Activated T-helper 2 cell treated with anti-CD3 and anti-CD28 coated beads, Interferon-gamma antibody, Interleukin-2, Interleukin-4, amounts not matched to agents 10 μg/mL and 5 μg/mL and 100 μg/mL, durations not matched to agents 14 hours and 24 hours and 36 hours (primary cell): Measurements from ENCODE around the gene KRTAP10-4. TPM values are rescaled to one million over a fixed set of nuclear protein-coding genes. Genes with fewer than 3 reads are reported as not detected.
"Not testable (repeated sequence)": the region's sequence is repeated elsewhere in the genome, so short reads cannot be mapped to it uniquely, and the experiment has no call there.

ENCODE experiments used
- DNase-seq: peaks from one replicate; pipeline ENCODE4 v3.0.0; 2021; ENCODE audit warnings: low spot score
- H3K27ac Mint-ChIP-seq: one replicate; pipeline ENCODE4 v1.8.0; 2021; ENCODE audit warnings: mixed read lengths
- H3K27me3 Mint-ChIP-seq: one replicate; pipeline ENCODE4 v1.8.0; 2021; ENCODE audit warnings: low read depth, mixed read lengths
- H3K36me3 Mint-ChIP-seq: one replicate; pipeline ENCODE4 v1.8.0; 2021; ENCODE audit warnings: low read depth, mixed read lengths
- H3K4me1 Mint-ChIP-seq: one replicate; pipeline ENCODE4 v1.8.0; 2021; ENCODE audit warnings: low read depth, mixed read lengths
- H3K4me3 Mint-ChIP-seq: one replicate; pipeline ENCODE4 v1.8.0; 2021; ENCODE audit warnings: low read depth, mild to moderate bottlenecking, moderate library complexity, mixed read lengths
- H3K9me3 Mint-ChIP-seq: one replicate; pipeline ENCODE4 v1.8.0; 2021; ENCODE audit warnings: mixed read lengths
- intact Hi-C: fragments of 100-400 bp; cut with micrococcal nuclease; formaldehyde crosslinking; loops from one replicate; pipeline ENCODE4 v1.15.1; 2023
- total RNA-seq: library from RNA; stranded (reverse); gene quantifications from 2 replicates; pipeline ENCODE4 v1.2.3, GENCODE V29; 2022

Gene KRTAP10-4
- total RNA-seq, 1 donor from 2014 or later = not detected

DNA sequence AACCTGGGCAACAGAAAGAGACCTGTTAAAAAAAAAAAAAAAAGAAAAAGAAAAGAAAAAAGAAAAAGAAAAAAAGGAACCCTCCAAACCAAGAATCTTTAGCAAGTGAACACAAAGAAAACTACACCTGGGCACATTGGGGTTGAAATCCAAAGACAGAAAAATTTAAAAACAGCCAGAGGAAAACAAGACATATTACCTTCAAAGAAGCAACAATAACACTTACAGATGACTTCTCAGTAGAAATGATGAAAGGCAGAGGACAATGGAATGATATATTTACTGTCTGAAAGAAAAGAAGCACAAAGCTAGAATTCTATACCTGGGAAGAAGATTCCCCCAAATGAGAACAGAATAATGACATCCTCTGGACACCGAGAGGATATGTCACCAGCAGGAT, 30.8 kb upstream of the KRTAP10-4 start:
- H3K36me3 Mint-ChIP-seq = peaks cover 17% of the 10 kb centered on the region
- peaks cover 19% of the 10 kb centered on the region for H3K9me3 Mint-ChIP-seq
- DNase-seq = no peak
- peaks cover 7% of the 10 kb centered on the region for H3K4me1 Mint-ChIP-seq
- H3K27ac Mint-ChIP-seq = no peak overlapping the region
- intact Hi-C loops = no loop called here
- H3K27me3 Mint-ChIP-seq = peaks cover 2% of the 10 kb centered on the region
- H3K4me3 Mint-ChIP-seq = no peak overlapping the region

DNA sequence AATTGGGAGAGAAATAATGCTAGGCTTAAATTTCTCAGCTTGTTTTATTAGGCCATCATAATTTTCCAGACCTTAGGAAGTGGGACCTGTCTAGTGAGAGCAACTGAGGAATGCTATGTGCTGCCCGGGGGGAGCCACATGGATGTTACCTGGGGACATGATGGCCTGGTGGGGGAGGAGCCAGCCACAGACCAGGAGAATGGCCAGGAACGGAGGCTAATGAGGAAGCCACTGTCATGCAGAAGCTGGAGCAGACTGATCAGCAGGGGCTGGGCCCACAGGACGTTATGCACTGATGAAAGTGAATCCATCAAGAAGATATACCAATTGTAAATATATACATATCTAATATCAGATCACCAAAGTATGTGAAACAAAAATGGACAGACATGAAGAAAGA, 29.0 kb upstream of the KRTAP10-4 start:
- H3K4me1 Mint-ChIP-seq = peaks cover 10% of the 10 kb centered on the region
- H3K36me3 Mint-ChIP-seq = peaks cover 20% of the 10 kb centered on the region
- no peak overlapping the region for H3K4me3 Mint-ChIP-seq
- H3K27ac Mint-ChIP-seq = no peak overlapping the region
- H3K27me3 Mint-ChIP-seq = peaks cover 2% of the 10 kb centered on the region
- peaks cover 26% of the 10 kb centered on the region for H3K9me3 Mint-ChIP-seq
- intact Hi-C loops = no loop called here
- DNase-seq = no peak

DNA sequence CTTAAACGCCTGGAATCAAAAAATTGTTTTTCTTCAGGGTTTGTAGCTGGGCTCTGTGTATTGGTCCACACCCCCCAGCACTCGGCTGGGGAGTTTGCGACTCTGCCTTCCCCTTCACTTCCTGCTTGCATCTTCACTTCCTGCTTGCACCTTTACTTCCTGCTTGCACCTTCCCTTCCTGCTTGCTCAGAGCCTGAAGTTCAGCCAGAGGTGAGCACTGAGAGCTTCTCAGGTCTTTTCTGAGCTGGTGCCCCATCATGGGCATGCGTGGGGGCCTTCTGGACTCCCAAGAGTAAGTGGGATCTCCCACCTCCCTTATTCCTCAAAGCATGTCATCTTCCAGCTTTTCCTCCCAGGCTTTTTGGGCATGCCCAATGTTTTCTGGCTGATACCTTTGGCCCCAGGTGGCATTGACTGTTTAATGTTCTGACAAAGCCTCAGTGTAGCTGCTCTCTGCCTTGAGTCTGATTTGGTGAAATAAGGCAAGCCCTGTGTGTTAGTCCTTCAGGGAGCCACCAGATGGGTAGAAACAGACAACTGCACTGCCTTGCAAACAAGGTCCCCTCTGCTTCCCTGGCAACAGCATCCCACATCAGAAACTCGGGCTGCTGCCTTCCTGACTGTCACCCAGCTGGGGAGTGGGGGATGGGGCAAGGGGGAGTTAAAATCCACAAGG, 25.7 kb upstream of the KRTAP10-4 start:
- DNase-seq = no peak
- intact Hi-C loops = no loop called here
- Mint-ChIP-seq H3K27ac (no peak overlapping the region), H3K4me3 (no peak overlapping the region), H3K9me3 (peaks cover 26% of the 10 kb centered on the region), H3K4me1 (peaks cover 10% of the 10 kb centered on the region), H3K36me3 (peaks cover 20% of the 10 kb centered on the region), H3K27me3 (peaks cover 2% of the 10 kb centered on the region)

DNA sequence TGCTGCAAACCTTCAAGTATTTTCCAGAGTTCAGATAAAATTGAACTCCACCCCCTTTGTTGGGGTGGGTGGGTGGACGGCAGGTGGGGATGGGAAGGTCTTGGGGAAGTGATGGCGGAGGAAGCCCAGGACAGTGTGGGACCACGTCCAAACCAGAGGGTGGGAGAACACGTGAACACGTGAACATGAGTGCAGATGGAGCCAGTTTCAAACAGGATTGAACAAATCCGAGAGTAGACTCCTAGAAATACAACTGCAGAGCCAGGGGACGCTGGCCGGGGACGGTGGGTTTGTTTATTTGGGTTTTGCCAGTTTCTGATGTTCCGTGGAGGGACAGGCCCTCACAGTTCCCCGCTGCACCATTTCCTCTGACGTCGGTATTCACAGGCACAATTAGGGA, 25.1 kb upstream of the KRTAP10-4 start:
- no peak for DNase-seq
- Mint-ChIP-seq H3K27me3 (peaks cover 5% of the 10 kb centered on the region), H3K4me1 (peaks cover 10% of the 10 kb centered on the region), H3K9me3 (peaks cover 26% of the 10 kb centered on the region), H3K36me3 (peaks cover 20% of the 10 kb centered on the region), H3K27ac (no peak overlapping the region), H3K4me3 (no peak overlapping the region)
- intact Hi-C loops = no loop called here

DNA sequence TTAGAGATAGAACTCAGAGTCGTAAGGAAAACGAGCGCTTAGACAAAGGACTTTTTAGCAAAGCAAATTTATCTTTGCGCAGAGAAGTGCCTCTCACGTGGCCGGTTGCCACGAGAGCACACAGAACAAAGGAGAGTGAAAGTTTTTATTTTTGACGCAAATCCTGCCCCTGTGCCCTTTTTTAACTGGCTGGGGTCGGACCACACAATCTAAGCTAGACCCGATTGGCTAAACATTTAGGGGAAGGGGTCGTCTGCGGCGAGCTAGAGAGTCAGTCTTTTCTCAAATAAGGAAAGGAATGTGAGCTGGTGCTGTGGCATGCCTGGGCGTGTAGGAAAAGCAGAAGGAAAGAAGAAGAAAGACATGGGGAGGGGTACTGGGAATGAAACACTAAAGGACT, 24.6 kb upstream of the KRTAP10-4 start:
- peaks cover 10% of the 10 kb centered on the region for H3K4me1 Mint-ChIP-seq
- H3K4me3 Mint-ChIP-seq = no peak overlapping the region
- peaks cover 5% of the 10 kb centered on the region for H3K27me3 Mint-ChIP-seq
- intact Hi-C loops = no loop called here
- H3K9me3 Mint-ChIP-seq = peaks cover 26% of the 10 kb centered on the region
- no peak overlapping the region for H3K27ac Mint-ChIP-seq
- no peak for DNase-seq
- H3K36me3 Mint-ChIP-seq = peaks cover 20% of the 10 kb centered on the region

DNA sequence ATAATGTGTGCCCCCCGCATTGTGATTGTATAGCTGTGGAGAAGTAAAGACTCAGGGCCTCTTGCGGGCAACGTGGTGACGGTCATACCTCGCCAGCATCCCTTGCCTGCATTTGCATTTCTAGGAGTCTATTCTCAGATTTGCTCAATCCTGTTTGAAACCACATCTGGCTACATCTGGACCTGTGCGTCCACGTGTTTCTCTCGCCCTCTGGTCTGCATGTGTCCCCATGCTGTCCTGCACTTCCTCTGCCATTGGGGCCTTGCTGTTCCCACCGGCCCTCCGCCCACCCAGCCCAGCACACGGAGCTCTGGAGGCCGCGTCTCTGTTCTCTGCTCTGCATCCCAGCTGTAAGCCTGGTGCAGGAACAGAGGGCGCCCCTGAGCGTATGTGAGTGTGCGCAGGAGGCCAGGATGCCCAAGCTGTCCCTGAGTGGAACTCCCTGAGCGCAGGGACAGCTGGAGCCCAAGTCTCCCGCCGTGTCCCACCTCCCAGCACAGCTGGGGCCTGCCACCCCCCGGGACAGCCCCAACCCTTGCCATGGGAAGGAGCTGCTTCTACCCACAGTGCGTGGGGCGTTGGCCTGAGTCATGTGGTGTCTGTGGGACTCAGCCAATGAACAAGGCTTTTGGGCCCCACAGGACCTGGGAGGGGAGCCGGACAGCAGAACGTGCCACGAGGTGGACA, 23.9 kb upstream of the KRTAP10-4 start:
- Mint-ChIP-seq H3K27ac (no peak overlapping the region), H3K27me3 (peaks cover 5% of the 10 kb centered on the region), H3K36me3 (peaks cover 20% of the 10 kb centered on the region), H3K4me3 (no peak overlapping the region), H3K9me3 (peaks cover 26% of the 10 kb centered on the region), H3K4me1 (peaks cover 10% of the 10 kb centered on the region)
- intact Hi-C loops = no loop called here
- no peak for DNase-seq

DNA sequence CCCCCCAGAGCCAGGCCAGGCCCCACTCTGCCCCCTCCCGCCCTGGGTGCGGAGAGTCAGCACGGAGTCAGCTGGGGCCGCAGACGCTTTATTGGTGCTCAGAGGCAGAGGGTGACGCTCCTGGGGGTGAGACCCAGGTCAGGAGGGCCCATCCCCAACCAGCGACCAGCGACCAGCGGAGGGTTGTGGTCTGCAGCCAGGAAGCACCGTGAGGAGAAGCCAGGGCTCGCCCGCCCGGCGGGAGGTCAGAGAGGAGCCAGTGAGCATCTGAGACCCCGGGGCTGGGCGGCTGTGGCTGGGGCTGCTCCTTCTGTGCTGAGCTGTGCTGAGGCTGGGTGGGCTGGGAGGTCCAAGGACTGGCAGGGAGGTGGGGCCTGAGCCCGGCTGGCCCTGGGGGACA, 23.2 kb upstream of the KRTAP10-4 start:
- Mint-ChIP-seq H3K4me1 (peaks cover 10% of the 10 kb centered on the region), H3K36me3 (peaks cover 20% of the 10 kb centered on the region), H3K9me3 (peaks cover 26% of the 10 kb centered on the region)
- H3K4me3 Mint-ChIP-seq, intact Hi-C loops, DNase-seq, H3K27ac Mint-ChIP-seq, H3K27me3 Mint-ChIP-seq: not testable (repeated sequence)

DNA sequence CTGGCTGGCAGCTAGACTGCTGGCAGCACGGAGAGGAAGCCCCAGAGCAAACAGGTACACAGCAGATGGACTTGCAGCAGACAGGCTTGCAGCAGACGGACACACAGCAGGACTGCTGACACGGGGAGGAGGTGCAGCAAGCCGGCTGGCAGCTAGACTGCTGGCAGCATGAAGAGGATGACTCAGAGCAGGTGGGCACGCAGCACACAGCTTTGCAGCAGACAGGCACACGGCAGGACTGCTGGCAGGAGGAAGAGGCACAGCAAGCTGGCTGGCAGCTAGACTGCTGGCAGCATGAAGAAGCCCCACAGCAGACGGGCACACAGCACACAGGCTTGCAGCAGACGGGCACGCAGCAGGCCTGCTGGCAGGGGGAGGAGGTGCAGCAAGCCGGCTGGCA, 22.7 kb upstream of the KRTAP10-4 start:
- no peak overlapping the region for H3K4me3 Mint-ChIP-seq
- H3K27ac Mint-ChIP-seq = no peak overlapping the region
- peaks cover 3% of the 10 kb centered on the region for H3K27me3 Mint-ChIP-seq
- no peak for DNase-seq
- peaks cover 10% of the 10 kb centered on the region for H3K4me1 Mint-ChIP-seq
- intact Hi-C loops = no loop called here
- peaks cover 16% of the 10 kb centered on the region for H3K36me3 Mint-ChIP-seq
- H3K9me3 Mint-ChIP-seq = peaks cover 20% of the 10 kb centered on the region

DNA sequence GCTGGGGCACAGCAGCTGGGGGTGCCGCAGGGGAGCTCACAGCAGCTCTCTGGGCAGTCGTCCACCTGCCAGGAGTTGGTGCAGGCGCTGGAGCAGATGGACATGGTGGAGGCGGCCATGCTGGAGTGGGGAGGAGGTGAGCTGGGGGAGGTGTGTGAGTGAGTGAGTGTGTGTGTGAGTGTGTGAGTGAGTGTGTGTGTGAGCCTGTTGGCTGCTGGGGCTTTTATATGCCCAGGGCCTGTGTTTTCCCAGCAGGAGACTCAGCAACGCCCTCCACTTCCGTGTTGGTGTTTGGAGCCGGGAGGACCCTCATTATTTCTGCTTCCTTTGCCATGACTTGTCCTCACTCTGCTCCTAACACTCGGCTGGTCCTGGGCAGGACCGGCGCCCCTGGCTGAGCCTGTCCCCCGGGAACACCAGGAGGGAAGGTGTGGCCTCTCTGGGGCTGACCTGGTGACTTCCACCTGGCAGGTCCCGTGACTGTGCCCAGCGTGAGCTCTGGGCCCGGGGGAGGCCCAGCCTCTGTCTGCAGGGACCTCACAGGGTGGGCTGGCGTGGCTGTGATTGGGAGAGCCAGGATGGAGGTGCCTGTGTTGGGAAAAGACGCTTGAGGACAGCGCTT, 22.1 kb upstream of the KRTAP10-4 start, which contains the start of gene KRTAP10-2:
KRTAP10-2 (minus strand) TSS at position 166 of the 622 bp plus-strand sequence; CDS start at position 119, 47 bp downstream.
- peaks cover 15% of the 10 kb centered on the region for H3K36me3 Mint-ChIP-seq
- DNase-seq = no peak
- no peak within 1 kb of the TSS for H3K4me3 Mint-ChIP-seq
- peaks cover 3% of the 10 kb centered on the region for H3K27me3 Mint-ChIP-seq
- intact Hi-C loops = no loop called here
- no peak within 1 kb of the TSS for H3K27ac Mint-ChIP-seq
- H3K9me3 Mint-ChIP-seq = peaks cover 20% of the 10 kb centered on the region
- H3K4me1 Mint-ChIP-seq = peaks cover 10% of the 10 kb centered on the region

DNA sequence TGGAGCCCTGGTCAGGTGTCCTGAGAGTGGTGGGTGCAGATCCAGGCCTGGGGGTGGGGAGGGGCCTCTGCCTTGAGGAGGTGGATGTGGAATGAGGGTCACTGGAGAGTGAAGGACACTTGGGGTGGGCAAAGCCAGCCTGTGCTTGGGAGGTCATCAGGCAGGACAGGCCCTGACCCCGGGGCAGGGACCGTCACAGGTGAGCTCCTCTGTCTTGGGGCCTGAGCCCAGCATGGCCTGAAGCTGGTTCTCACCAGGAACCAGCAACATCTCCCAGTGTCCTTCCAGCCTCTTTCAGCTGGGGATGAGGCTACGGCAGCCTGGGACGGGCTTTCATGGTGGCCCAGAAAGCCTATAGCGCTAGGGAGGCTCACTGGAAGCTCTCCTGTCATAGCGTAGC, 21.4 kb upstream of the KRTAP10-4 start:
- Mint-ChIP-seq H3K9me3 (peaks cover 13% of the 10 kb centered on the region), H3K4me1 (peaks cover 8% of the 10 kb centered on the region), H3K27me3 (peaks cover 3% of the 10 kb centered on the region), H3K4me3 (no peak overlapping the region), H3K36me3 (peaks cover 8% of the 10 kb centered on the region), H3K27ac (no peak overlapping the region)
- DNase-seq = no peak
- intact Hi-C loops = no loop called here

DNA sequence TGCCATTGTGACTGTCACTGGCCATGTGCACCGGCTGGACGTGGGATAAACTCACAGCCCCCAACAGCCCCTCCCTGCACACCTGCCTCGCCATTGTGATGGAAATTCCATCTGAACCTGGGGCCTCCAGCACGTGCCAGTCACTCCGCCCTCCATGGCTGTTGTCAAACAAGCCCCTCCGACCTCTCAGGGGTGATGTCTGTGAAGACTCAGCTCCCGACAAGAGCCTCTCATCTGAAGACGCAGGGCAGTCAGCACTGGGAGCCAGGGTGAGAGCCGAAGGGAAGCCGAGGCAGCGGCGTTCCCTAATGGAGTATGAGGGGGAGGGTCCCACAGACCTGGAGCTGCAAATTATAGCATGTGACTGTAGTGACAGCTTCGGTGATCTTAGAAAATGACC, 20.8 kb upstream of the KRTAP10-4 start:
- intact Hi-C loops = no loop called here
- Mint-ChIP-seq H3K27ac (no peak overlapping the region), H3K27me3 (peaks cover 3% of the 10 kb centered on the region), H3K36me3 (peaks cover 3% of the 10 kb centered on the region), H3K4me3 (no peak overlapping the region), H3K4me1 (peaks cover 3% of the 10 kb centered on the region), H3K9me3 (peaks cover 7% of the 10 kb centered on the region)
- no peak for DNase-seq

DNA sequence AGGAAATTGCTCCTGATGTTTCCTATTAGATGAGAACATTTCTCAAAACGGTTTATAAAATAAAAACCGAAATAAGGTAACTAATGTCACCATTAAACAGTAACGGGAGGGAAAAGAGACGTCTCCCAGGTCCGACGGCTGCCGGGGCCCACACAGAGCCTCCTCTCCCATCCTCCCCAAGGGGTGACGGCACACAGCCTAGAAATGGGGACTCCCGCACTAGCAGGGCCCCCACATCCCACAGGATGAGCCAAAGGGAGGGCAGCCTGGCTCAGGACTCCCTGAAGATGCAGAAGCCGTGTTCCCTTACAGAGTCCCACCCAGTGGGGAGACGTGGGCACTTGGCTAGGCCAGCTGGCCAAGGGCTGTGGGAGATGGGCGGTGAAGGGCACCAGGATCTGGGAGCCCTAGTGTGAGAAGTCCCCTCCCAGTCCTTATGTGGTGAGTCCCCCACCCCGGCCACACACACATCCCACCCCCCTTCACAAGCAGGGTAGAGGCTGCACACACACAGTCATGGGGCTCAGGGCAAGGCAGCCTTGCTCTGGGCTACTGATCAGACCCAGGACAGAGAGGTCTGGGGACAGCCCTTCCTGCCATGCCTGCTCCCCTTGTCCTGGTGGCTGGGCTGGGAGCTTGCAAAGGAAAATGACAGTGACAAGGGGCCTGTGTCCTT, 18.2 kb upstream of the KRTAP10-4 start:
- Mint-ChIP-seq H3K4me1 (no peaks in the 10 kb centered on the region), H3K9me3 (peaks cover under 1% of the 10 kb centered on the region), H3K4me3 (no peak overlapping the region), H3K36me3 (no peaks in the 10 kb centered on the region), H3K27ac (no peak overlapping the region), H3K27me3 (peaks cover 10% of the 10 kb centered on the region)
- DNase-seq = no peak
- intact Hi-C loops = no loop called here
